GM21529 (cell line): ENCODE data around the gene CYP39A1.
"Not testable (repeated sequence)": the region's sequence is repeated elsewhere in the genome, so short reads cannot be mapped to it uniquely, and the experiment has no call there.

Experiments
- ATAC-seq: cut with Tn5 transposase; IDR thresholded peaks from one replicate; pipeline ENCODE4 v1.9.1; 2021; ENCODE audit not compliant: unreplicated experiment

The CYP39A1 gene

DNA sequence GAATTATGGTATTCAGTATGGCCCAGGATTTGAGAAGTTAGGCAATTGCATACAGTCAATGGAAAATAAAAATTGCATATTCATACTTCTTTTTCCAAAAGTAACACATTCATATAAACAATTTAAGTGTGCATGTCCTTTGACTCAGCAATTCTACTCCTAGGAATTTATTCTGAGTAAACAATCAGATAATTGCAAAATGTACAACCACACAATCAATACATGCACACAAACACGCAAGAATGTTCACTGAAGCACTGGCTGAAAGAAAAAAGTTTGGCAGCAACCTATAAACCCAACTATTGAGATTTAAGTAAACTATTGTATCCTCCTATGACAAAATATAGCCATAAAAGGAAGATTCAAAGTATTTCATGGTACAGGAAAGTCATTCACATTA is 1.6 kb downstream of the CYP39A1 start:
- ATAC-seq = no peak

GRCh38 chr6:46648869-46649492 is 3.6 kb downstream of the CYP39A1 start:
- no peak for ATAC-seq

DNA sequence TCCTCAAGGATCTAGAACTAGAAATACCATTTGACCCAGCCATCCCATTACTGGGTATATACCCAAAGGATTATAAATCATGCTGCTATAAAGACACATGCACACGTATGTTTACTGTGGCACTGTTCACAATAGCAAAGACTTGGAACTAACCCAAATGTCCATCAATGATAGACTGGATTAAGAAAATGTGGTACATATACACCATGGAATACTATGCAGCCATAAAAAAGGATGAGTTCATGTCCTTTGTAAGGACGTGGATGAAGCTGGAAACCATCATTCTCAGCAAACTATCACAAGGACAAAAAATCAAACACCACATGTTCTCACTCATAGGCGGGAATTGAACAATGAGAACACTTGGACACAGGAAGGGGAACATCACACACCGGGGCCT is 4.5 kb downstream of the CYP39A1 start:
- ATAC-seq = not testable (repeated sequence)

DNA sequence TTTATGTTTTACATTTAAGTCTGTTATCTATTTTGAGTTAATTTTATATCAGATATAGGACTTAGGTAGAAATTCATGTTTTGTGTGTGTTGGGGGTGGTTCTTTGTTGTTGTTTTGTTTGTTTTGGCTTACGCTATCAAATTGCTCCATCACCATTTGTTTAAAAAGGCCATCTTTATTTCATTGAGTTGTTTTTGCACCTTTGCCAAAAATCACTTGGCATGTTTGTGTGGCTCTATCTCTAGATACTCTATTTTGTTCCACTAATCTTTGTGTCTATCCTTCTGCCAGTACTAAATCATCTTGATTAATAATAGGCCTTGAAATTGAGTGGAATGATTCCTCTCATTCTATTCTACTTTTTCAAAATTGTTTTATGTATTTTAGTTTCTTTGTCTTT is 7.4 kb downstream of the CYP39A1 start:
- ATAC-seq = no peak

- ATAC-seq = no peak
Observed at GRCh38 chr6:46642928-46643751, 9.5 kb downstream of the CYP39A1 start.

- no peak for ATAC-seq
Observed at GRCh38 chr6:46638650-46639049, 14.0 kb downstream of the CYP39A1 start.

GRCh38 chr6:46637933-46638332 is 14.7 kb downstream of the CYP39A1 start:
- no peak for ATAC-seq

DNA sequence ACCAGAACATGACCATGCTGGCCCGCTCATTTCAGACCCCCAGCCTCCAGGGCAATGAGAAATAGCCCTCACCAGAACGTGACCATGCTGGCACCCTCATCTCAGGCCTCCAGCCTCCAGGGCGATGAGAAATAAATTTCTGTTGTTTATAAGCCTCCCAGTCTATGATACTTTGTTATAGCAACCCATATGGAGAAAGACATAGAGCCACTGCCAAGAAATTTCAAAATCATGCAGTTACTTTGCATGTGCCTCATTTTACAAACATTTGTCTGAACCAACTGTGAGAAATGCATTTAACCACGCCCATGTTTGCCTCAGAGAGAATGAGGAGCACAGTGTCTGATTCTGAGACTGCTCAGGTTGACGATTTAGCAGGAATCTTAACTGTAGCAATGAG is 15.5 kb downstream of the CYP39A1 start:
- ATAC-seq = no peak

- ATAC-seq = no peak
Observed at GRCh38 chr6:46635462-46635861, 17.2 kb downstream of the CYP39A1 start.

GRCh38 chr6:46632053-46632452 is 20.6 kb downstream of the CYP39A1 start:
- ATAC-seq = no peak

DNA sequence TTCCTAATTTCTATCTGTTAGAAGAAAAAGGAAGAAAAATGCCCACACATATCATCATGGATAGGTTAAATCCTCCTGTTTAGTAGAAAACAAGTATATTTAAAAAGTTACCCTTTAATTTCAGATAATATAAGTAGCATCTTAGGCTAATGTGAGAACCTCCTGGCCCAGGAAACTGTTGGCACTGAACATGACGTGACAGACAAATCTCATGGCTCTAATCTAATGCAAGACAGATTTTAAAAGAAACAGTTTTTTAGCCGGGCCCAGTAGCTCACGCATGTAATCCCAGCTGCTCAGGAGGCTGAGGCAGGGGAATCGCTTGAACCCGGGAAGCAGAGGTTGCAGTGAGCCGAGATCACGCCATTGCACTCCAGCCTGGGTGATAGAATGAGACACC is 22.9 kb downstream of the CYP39A1 start:
- no peak for ATAC-seq

DNA sequence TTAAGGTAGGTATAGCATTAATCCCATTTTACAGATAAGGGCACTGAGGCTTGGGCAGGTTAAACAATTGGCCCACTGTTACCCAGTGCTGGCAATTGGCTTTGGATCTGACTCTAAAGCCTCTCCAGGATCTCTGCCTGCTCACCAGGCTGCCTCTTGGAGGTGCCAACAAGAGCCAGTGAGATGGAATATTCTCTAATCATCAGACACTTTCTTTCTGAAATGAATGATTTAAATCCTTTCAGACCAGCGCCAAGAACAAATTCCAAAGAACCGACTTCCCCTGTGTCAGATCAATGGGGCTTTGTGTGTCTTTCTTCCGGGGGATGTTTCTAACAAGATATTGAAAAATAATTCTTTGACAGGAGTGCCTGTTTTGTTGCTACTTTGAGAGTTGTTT is 23.6 kb downstream of the CYP39A1 start:
- no peak for ATAC-seq

DNA sequence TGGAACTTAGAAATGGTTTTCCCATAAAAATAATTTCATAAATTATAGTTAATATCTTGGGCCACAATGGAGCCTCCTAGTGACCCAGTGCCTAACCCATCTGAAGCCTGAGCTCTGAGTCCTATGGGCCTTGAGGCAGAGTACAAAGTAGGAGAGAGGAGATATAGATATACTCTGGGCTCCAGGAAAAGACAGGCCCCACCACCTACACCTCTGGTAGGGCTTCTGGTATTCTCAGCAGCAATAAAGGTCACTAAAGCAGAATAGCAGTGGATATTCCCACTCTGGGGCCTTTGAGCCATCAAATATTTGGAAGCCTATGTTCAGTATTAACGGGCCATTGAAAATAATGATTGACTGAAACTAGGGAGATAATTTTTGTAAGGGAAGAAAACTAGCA is 24.1 kb downstream of the CYP39A1 start:
- no peak for ATAC-seq

DNA sequence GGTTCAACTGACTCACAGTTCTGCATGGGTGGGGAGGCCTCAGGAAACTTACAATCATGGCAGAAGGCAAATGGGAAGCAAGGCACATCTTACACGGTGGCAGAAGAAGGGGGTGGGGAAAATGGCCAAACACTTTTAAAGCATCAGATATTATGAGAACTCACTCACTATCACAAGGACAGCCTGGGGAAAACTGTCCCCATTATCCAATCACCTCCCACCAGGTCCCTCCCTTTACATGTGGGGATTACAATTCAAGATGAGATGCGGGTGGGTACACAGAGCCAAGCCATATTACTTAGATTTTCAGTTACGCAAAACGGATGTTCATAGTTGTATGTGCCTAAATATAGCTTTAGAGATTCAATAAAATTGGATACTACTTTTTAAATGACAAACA is 25.6 kb downstream of the CYP39A1 start:
- no peak for ATAC-seq

GRCh38 chr6:46626228-46626909 is 26.2 kb downstream of the CYP39A1 start:
- peak; percentile 87 for ATAC-seq

- no peak for ATAC-seq
Observed at GRCh38 chr6:46618726-46619125, 33.9 kb downstream of the CYP39A1 start.

GRCh38 chr6:46612645-46613044 is 40.0 kb downstream of the CYP39A1 start:
- no peak for ATAC-seq

GRCh38 chr6:46610862-46611553 is 41.6 kb downstream of the CYP39A1 start:
- ATAC-seq = no peak

DNA sequence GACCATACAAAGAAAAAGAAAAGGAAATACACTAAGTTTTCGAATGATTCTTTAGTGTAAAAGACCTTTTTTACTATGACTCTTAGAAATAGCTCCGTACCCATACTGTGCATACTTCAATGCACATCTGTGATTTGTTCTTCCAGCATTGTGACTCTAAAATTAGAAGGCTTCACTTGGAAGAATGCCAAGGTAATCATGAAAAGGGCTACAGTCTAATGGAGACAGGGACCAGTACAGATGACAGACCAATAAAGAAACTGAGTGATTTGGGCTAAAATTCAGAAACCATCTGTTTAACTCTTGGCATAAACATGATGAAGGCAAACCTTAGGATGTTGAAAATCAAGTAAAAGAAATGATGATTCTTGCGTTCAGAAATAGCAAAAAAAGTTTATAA is 46.3 kb downstream of the CYP39A1 start:
- ATAC-seq = no peak

DNA sequence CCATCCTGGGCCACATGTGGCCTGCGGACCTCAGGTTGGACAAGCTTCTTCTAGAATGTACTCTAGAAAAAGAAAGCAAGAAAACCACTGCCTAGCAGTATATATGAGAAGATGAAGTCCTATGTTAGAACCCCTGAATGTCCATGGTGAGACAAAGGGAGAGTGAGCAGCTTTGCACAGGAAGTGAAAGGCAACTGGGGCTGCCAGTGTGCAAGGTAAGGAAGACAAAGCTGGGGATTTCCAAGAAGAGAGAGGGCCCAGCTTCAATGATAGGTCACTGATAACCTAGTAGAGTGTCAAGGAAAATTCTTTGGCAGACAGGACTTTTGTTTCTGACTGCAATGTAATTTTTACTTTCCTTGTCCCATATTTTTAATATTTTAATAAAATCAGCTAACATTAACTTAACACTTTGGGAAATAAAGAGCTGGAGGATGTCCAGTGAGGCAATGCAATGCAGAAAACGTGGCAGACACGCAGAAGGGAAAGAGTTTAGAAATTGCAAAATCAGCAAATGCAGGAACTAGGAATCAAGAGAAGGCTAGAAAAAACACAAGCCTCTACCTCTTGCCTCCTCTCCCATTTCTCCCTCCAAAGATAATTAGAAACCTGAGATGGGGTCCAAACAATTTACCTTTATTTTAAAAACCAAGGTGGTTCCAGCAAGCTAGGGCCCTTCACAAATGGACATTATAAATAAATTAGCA is 47.4 kb downstream of the CYP39A1 start:
- ATAC-seq = peak; percentile 49

- no peak for ATAC-seq
Observed at GRCh38 chr6:46598215-46598614, 54.4 kb downstream of the CYP39A1 start.
